GM13976 (cell line): ENCODE measurements around the gene ASAP2.

Experiments used
- DNase-seq: peaks from one replicate; pipeline ENCODE4 v3.0.0; 2012; ENCODE audit warnings: low spot score
- in situ Hi-C: fragments of 300-500 bp; cut with MboI; formaldehyde crosslinking; loops from one replicate; pipeline ENCODE4 v1.12.0; 2022; ENCODE audit warnings: low sequenced_read_pairs, mixed read lengths, inconsistent platforms; ENCODE audit not compliant: unreplicated experiment
- TF ChIP-seq, protein P1 (sequence below): IDR thresholded peaks from 2 replicates; pipeline ENCODE4 v1.5.1; 2012; ENCODE audit warnings: borderline replicate concordance, mild to moderate bottlenecking; ENCODE audit not compliant: insufficient read depth; ENCODE audit errors: extremely low read depth, missing control alignments, control extremely low read depth

ASAP2 gene

GRCh38 chr2:9164112-9164608 lies 42.5 kb upstream of the ASAP2 start:
- TF ChIP-seq, protein P1, sequence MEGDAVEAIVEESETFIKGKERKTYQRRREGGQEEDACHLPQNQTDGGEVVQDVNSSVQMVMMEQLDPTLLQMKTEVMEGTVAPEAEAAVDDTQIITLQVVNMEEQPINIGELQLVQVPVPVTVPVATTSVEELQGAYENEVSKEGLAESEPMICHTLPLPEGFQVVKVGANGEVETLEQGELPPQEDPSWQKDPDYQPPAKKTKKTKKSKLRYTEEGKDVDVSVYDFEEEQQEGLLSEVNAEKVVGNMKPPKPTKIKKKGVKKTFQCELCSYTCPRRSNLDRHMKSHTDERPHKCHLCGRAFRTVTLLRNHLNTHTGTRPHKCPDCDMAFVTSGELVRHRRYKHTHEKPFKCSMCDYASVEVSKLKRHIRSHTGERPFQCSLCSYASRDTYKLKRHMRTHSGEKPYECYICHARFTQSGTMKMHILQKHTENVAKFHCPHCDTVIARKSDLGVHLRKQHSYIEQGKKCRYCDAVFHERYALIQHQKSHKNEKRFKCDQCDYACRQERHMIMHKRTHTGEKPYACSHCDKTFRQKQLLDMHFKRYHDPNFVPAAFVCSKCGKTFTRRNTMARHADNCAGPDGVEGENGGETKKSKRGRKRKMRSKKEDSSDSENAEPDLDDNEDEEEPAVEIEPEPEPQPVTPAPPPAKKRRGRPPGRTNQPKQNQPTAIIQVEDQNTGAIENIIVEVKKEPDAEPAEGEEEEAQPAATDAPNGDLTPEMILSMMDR = no peak
- DNase-seq = no peak
- in situ Hi-C loops = no loop called here

- in situ Hi-C loops = no loop called here
- TF ChIP-seq, protein P1 = no peak
- DNase-seq = no peak
Measured at GRCh38 chr2:9165625-9166024, 41.0 kb upstream of the ASAP2 start.

DNA sequence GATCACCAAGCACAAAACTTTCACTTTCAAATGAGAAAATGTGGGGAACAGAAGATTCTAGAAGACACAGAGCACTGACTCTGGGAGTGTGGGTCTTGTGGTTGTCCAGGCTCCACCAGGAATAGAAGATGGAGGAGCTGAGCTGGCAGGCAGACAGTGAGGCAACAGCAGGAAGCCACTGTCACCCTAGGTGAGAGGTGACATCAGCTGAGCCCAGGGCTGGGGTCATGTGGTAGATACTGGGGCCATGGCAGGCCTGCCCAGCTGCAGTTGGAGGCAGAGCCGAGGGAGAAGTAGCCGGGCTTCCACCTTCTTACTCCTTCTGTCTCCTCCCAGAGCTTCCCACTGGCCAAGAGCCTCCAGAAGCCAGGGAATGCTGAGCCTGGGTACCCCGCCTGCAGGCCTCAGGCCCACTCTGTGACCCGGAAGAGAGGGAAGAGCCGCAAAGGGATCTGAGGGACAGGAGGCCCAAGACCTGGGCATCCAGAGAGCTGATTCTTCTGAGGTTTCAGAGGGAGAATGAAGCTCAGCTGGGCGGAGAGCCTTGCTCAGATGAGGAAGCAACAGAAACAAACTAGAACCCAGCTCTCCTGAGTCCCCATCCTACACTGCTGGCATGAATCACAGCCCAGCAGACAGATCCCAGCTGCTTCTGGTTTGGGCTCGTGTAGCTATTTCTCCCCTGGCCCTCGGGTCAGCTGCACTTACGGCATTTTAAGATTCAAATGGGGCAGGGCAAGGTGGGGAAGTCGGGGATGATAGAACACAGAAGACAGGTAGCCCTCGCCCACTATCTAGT lies 39.8 kb upstream of the ASAP2 start:
- in situ Hi-C loops = no loop called here
- TF ChIP-seq, protein P1 = no peak
- no peak for DNase-seq

GRCh38 chr2:9167718-9168657 lies 38.6 kb upstream of the ASAP2 start:
- no peak for DNase-seq
- in situ Hi-C loops = no loop called here
- TF ChIP-seq, protein P1 = no peak

- in situ Hi-C loops = no loop called here
- no peak for DNase-seq
- TF ChIP-seq, protein P1 = no peak
Measured at GRCh38 chr2:9168821-9169221, 37.8 kb upstream of the ASAP2 start.

DNA sequence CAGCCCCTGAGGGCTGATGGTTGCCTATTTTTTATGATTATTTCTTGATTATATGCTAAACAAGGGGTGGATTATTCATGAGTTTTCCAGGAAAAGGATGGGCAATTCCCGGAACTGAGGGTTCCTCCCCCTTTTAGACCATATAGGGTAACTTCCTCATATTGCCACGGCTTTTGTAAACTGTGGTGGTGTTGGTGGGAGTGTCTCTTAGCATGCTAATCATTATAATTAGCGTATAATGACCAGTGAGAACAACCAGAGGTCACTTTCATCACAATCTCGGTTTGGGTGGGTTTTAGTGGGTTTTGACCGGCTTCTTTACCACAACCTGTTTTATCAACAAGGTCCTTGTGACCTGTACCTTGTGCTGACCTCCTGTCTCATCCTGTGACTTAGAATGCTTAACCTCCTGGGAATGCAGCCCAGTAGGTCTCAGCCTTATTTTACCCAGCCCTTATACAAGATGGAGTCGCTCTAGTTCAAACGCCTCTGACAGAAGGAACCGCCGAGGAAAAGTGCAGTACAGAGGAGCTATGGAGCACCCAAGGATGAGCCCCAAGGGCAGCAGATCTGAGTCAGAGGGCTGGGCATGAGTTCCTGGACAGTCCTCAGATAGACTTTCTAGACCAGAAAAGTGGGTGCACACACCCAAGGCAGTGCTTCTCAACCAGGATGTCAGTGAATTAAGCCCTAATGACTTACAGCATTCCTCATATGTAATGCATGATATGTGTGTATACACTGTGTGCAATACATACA lies 37.1 kb upstream of the ASAP2 start:
- in situ Hi-C loops = no loop called here

More for the DNA sequence above, 37.1 kb upstream of the ASAP2 start:
- TF ChIP-seq, protein P1 = no peak
- no peak for DNase-seq
